ENCODE data around the gene VTA1.
"Not testable (repeated sequence)": the region's sequence is repeated elsewhere in the genome, so short reads cannot be mapped to it uniquely, and the experiment has no call there.

DNA sequence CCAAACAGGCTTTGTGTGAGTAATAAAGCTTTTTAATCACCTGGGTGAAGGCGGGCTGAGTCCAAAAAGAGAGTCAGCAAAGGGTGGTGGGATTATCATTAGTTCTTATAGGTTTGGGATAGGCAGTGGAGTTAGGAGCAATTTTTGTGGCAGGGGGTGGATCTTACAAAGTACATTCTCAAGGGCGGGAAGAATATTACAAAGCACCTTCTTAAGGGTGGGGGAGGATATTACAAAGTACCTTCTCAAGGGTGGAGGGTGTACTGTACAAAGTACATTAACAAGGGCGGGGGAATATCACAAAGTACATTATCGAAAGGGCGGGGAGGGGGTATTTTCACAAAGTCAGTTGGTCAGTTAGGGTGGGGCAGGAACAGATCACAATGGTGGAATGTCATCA, 42.2 kb upstream of the VTA1 start:
- not testable (repeated sequence) for TF ChIP-seq ZNF274 (IDR thresholded peaks at IDR 0.05; ENCODE audit: low read depth, low read length); YY1 (IDR thresholded peaks at IDR 0.05; ENCODE audit: insufficient read depth, insufficient read length); SUZ12 (IDR thresholded peaks at IDR 0.05; ENCODE audit: extremely low read depth, insufficient read depth, insufficient read length)
